HG03354 (cell line): Measurements from ENCODE around the gene TRMT61A.
"Not testable (repeated sequence)": the region's sequence is repeated elsewhere in the genome, so short reads cannot be mapped to it uniquely, and the experiment has no call there.

Experiments used
- ATAC-seq: cut with Tn5 transposase; IDR thresholded peaks from one replicate; pipeline ENCODE4 v1.9.1; 2021; ENCODE audit warnings: mild to moderate bottlenecking; ENCODE audit not compliant: unreplicated experiment, poor library complexity, severe bottlenecking

The TRMT61A gene

DNA sequence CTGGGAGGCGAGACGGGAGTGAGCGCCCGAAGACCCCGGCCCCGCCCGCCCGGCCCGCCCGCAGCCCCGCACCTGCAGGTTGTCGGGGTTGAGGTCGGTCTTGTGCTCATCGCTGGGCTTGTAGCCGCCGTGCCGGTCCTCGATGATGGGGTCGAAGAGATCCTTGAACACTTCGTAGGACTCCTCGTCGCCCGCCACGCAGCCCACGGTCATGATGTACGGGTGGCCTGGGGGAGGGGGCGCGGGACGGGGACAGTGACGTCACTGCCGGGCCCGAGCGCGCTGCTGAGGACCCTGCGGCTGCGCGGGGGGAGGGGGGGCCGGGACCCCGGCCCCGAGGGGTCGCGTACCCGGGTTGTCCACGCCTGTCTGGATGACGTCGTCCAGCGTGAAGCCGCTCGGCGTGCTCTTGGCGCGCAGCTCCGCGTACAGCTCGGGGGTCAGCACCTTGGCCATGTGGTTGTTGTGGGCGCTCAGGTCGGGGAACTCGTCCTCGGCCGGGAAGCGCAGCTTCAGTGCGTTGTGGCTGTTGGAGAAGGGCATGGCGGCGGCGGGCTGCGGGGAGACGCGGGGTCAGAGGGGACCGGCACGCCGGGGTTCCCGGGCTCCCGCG is 6.9 kb upstream of the TRMT61A start:
- no peak for ATAC-seq

DNA sequence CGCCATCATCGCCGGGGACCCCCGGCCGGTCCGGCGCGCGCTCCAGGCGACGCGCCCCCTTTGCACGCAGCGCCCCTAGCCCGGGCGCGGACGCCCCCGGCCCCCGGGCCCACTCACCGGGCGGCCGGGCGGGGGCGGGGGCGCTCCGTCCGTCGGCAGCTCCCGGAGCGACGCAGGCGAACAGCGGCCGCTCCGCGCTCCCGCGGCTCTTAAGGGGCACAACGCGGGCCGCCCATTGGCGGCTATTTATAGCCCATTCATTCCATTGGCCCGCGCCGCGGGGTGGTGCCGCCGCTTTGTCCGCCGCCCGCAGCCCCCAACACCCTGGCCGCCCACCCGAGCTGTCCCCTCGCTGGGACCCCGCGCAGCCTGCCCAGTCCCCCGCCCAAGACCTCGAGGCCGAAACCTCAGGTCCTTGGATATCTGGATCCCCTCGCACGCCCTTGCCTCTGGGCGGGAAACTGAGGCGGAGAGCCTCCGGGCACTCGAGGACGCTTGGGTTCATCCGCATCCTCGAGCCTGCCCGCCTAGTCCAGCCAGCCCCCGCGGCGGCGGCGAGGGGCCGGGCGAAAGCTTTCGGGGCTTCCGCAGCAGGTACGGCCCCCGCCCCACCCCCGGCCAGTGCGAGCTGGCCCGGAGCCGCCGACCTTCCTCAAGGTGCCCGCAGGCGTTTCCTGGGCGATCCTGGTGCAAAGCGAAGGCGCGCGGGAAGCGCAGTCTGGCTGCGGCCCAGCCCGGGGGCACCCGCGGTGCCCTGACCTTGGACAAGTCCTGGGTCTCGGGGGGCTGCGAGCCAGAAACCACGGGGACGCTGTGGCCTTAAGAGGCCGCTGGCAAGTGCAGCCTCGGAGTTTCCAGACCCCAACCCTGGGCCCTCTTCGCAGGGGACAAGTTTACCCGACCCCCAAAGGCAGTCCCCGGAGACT is 6.1 kb upstream of the TRMT61A start, which contains the start of gene CKB:
Gene CKB (minus strand): TSS at position 182 of the 926 bp plus-strand sequence. CDS start 337 bp downstream, outside the sequence.
- no peak for ATAC-seq

DNA sequence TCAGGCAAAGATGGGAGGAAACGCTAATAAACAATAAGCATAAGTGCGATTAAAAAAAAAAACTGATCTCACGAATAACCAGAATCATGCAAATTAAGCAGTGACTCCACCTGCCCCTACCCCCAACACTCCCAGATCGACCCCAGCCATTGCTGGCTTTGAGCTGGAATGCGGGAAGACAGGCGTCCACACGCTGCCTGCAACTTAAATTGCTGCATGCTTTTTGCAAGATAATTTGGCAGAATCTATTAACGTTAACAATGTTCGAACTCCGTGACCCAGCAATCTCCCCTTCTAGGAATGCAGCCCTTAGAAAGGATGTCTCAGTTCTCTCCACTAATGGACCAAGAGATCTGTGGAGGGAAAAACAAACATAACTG is 5.4 kb upstream of the TRMT61A start:
- no peak for ATAC-seq

DNA sequence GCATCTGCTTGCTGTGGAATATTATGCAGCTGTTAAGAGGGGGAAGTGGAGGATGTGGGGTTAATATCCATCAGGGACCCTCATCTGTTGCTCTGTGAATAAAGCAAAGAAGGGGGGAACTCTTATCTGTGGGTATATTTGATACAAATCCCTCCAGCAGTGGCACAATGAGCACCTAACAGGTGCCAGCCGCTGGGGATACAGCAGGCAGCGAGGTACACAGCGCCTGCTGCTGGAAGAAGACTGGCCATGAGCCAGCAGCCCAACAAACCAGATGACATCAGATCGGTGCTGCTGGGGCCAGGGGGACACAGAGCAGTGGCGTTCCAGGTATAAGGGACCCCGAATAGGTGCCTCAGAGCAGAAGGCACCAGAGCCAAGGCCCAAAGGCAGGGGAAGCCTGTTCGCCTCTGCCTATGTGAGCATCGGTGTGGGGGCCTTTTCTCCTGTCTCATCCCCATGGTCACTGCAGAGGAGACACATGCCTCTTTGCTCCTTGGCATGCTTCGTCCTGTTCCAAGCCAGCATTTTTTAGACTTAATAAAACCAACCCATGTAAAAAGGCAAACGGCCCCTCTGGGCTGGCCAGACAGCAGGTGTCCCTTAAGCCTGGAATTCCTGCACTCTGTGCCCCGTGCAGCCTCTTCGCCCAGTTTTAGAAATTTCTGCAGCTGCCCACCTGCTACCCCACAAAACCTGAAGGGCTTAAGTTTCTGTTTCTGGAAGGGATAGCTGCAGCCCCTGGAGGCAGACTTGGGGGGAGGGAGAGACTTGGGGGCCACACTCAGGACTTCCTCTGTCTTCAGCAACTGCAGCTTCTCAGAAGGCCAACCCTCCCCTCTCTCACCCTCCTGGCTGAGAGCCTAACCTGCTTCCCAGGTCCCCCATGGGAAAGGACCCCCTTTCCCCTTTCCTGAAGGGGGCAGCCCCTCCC is 4.7 kb upstream of the TRMT61A start:
- no peak for ATAC-seq

DNA sequence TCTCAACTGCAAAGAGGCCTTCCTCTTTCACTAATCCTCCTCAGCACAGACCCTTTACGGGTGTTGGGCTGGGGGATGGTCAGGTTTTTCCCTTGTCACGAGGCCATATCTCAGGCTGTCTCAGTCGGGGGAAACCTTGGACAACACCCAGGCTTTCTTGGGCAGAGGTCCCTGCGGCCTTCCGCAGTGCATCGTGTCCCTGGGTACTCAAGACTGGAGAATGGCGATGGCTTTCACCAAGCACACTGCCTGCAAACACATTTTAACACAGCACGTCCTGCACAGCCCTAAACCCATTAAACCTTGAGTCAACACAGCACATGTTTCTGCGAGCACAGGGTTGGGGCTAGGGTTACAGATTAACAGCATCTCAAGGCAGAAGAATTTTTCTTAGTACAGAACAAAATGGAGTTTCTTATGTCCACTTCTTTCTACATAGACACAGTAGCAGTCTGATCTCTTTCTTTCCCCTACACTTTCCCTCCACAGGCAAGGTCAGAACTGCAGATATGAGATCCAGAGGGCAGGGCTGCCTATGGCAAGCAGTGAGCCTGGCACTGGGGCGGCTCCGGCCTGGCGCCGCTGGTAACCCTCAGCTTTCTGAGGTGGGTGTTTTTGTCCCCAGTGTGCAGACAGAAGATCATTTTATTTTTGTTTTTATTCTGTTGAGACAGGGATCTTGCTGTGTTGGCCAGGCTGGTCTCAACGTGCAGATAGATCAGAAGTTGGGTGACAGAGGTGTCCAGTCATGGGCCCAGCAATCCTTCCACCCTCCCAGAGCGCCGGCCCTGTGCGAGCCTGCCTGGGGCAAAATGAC is 3.4 kb upstream of the TRMT61A start:
- ATAC-seq: not testable (repeated sequence)

DNA sequence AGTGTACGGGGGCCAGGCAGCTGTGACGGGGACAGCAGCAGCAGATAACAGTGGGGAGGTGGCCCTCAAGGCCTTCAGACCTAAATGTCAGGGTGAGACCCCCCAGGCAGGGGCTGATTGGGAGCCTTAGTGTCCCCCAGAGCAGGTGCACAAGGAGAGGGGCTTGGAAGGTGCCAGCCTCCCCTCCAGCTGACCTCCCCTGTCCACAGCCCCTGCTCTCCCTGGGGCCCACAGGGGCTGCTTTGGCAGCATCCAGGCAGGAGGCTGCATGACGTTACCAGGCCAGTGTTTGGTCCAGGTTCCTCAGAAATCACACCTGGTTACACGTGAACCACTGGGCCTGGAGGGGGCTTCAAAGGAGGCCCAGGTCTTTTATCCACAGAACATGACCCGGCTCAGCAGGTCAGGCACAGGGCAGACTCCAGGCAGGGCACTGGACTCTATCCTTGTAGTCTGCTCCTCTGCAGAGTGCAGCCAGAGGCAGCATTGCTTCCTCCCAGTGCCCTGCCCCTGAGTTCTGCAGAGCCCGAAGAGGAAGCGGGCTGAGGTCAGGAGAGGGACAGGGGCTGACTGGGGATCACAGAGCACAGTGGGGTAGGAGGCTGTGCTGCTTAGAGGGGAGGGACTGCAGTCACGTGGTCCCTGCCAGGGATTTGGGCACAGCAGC is 2.6 kb upstream of the TRMT61A start:
- no peak for ATAC-seq

DNA sequence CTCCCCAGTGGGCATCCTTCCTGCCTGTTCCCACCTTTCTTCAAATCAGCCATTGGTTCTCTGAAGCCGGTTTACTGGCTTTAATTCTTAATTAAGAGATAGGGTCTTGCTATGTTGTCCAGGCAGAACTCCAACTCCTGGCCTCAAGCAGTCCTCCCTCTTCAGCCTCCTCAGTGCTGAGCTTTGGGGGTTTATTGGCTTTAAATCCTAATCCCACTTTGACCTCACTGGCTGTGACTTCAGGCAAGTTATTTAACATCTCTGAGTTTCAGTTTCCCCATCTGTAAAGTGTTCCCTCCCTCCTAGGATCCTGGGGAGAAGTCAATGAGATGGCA is 2.1 kb upstream of the TRMT61A start:
- ATAC-seq: no peak

DNA sequence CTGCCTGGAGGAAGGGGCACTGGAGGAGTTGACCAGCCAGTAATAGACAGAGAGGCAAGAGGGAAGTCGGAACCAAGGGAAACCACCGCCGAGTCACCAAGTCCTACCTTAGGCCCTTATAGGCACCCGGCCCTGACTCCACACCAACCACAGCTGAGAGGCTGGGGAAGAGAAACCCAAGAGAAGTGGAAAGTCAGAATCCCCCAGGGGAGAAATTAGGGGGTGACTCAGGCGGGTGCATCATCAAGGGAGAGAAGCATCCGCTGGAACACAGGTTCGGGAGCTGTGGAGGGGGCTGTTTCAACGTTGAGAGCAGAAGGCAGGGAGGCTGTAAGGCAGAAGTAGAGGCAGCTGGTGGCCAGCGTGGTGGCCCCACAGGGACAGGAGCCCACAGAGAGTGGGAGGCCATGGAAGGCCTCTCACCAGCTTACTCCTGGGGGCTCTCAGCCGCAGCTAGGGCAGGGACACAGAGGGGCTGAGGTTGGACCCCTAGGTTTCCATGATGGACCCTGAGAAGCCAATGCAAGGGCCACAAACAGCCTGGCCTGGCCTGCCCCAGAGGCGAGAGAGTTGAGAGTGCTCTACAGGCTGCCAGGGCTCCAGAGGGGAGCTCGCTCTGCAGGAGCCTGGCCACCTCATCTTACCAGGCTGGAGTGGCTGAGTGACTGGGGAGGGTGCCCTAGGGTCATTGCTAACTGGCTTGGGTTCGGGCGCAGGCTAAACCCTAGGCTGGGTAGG is 1.4 kb upstream of the TRMT61A start:
- ATAC-seq: peak; percentile 67

DNA sequence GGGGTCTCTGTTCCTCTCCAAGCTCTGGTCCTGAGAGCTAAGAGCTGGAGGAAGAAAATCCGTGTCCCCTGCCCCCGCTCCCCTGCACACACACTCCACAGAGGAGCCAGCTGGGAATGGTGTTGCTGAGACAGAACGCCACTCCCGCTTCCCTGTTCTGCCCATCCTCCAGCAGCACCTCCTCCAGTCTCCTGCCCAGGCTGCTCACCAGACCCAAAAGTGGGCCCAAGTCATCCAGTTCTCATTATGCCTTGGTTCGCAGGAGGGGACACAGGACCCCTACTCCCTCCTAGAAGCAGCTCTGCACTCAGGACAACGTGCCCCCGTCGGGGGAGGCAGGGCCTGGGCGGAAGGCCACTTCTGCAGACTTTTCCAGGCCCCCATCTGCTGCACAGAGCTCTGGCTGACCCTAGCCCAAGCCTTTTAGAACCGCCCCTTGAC is 830 bp upstream of the TRMT61A start:
- ATAC-seq: no peak

DNA sequence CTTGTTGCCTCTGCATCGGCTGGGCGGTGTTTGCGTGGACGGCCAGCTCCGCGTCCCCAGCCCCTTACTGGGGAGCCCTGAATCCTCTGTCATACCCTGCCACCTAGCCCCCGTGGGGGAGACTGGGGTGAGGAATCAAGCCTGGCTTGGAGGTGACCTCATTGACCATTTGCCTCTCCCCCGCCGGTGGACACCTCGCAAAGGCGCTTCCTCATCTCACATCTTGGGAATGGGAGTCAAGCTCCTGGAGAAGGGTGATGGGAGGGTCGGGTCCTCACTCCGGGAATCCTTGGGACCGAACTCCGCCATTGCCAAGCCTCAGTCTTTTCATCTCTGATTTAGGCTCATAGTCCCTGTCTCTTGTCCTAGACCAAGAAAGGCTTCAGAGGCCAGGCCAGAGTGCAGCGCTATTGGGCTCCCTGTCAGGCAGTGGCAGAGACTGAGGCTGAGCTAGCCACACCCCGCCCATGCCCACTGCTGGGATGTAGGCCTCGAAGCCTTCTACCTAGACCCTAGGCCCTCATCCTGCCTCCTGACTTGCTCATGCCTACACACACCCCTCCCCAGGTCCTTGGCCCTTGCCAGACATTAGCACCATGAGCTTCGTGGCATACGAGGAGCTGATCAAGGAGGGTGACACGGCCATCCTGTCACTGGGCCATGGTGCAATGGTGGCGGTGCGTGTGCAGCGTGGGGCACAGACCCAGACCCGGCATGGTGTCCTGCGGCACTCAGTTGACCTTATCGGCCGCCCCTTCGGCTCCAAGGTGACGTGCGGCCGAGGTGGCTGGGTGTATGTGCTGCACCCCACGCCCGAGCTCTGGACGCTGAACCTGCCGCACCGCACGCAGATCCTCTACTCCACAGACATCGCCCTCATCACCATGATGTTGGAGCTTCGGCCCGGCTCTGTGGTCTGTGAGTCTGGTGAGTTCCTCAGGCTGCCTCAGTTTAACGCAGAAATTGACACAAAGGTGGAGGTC is 678 bp downstream of the TRMT61A start:
- peak; percentile 4 for ATAC-seq

DNA sequence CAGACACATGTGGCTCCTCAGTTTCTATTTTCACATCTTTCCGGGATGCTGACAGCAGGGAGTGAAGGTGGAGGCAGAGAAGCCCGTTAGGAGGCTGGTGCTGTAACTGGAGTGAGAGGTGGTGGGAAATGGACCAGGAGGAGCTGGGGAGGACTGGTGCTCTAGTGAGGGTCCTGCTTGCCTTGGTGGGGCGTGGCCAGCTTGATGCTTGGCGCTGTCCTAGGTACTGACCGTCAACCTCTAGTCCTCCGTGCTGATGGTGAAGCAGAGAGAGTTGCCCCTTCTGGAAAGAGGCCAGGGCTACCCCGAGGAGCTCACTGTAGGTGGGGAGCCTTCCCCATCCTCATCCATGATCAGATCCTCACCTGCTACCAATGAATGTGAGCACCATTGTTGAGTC is 1.4 kb downstream of the TRMT61A start:
- ATAC-seq: no peak

DNA sequence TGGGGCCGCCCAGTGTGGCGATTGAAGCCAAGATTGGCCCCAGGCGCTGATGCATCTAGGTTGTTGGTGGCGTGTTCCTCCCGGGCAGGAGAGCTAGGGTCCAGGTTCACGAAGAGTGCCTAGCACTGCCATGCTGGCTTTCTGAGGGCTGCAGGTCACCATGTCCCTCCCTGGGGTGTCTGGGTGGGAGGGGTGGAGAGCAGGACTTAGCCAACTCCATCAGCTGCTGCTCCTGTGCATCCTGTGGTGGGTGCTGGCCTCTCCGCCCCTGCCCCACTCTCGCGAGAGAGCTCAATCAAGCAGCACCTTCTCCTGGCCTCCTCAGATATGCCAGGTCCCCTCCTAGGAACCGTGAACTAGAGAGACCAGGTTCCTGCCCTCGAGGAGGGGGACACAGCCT is 1.8 kb downstream of the TRMT61A start:
- ATAC-seq: no peak

DNA sequence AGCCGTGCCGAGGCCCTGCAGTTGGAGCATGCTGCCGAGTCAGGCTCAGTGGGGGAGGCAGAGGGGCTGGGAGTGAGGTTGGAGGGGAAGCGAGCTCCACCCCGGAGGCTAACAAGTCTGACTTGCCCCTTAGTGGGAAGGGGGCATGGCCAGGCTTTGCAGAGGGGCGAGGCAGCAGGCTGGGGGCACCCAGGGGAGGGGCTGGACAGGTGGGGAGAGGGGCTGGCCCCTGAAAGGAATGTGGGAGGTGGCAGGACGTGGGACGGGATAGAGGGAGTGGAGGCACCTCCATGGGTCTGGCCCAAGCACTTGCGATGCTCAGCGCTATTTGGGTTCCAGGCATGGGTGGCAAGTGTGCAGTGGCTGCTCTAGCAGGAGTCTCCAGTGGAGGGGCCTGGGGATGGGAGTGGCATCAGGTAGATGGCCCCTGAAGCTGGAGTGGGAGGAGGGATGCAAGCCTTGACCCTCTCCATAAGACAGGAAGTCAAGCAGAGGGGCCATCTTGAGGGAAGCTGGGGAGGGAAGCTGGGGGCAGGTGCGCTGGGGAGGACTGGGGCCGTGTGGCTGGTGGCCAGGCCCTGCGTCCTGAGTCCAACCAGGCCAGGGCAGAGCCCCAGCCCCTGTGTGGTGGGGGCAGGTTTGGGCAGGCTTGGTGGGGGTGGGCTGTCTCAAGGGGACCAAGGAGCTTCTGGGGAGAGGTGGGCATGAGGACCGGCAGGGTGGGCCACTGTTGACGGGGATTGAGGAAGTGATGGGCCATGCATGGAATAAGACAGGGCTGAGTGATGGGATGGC is 2.6 kb downstream of the TRMT61A start:
- ATAC-seq: no peak

DNA sequence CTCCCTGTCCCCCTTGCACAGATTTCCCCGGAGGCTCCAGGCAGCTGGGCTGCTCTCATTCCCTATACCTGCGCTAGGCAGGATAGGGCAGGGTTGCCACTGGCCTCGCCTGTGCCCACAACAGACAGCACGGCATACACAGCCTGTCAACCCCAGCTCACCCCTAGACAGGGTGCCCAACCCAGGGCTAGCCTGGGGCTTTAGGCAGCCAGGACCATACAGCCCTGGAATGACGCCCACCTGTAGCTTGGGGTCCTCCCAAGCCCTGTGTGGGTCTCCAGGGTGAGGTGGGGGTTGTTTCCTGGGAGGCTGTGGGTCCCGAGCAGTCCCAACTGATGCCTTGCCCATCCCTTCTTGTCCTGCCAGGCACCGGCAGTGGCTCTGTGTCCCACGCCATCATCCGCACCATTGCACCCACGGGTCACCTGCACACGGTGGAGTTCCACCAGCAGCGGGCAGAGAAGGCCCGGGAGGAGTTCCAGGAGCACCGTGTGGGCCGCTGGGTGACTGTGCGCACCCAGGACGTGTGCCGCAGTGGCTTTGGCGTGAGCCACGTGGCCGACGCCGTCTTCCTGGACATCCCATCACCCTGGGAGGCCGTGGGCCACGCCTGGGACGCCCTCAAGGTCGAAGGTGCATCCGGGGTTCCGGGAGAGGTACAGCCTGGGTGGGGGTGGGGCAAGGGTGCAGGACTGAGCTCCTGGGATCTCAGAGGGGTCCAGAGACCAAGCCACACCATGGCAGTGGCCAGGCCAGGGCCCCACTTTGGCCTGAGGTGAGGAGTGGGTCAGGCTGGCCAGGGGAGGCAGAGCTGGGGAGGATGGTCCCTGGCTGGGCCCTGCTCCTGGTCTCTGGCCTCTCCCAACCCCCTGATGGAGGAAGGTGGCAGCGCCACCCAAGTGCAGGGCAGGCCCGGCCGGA is 3.5 kb downstream of the TRMT61A start:
- ATAC-seq: no peak
